ENCODE measurements around the gene RNF144B. TPM values are rescaled to one million over a fixed set of nuclear protein-coding genes. Genes with fewer than 3 reads are reported as not detected.

RNF144B gene
- total RNA-seq, 4 donors from 2014 or later: 5.6 to 18.4 (median 15.2) TPM

- no peak overlapping the region for H3K4me3 ChIP-seq
- no peaks in the 10 kb centered on the region for H3K27me3 ChIP-seq
- no peak for ATAC-seq
- H3K9me3 ChIP-seq: no peaks in the 10 kb centered on the region
- H3K27ac ChIP-seq: no peak overlapping the region
- 80% methylated on average over 1 to 2 of the region's 2 CpGs for WGBS, 2 donors (ENCODE audit: low coverage in 1 of 2)
- no peaks in the 10 kb centered on the region for H3K36me3 ChIP-seq
- no peaks in the 10 kb centered on the region for H3K4me1 ChIP-seq
- TF ChIP-seq POLR2A (IDR thresholded peaks at IDR 0.05) (no peak), EP300 (IDR thresholded peaks at IDR 0.05) (no peak), POLR2AphosphoS5 (IDR thresholded peaks at IDR 0.05) (no peak), CTCF (IDR thresholded peaks at IDR 0.05) (no peak)
These were observed 126.2 kb downstream of the RNF144B start for GRCh38 chr6:18513253-18513798.

DNA sequence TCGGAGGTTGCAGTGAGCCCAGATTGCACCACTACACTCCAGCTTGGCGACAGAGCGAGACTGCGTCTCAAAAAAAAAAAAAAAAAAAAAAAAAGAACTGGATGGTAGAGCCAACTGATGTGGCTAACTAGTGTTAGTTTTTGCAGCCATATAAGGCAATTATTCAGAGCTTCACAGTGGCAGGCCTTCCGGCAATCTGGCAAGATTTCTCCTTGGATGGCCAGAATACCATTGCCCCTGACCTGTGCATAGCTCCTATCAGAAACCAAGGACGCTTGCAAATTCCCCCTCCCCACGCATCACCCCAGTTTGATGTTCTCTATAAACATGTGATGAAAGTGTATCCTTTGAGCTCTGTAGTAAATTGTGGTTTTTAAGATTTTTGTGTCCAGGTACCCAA is 127.0 kb downstream of the RNF144B start:
- Histone ChIP-seq H3K4me1 (no peaks in the 10 kb centered on the region), H3K4me3 (no peak overlapping the region), H3K9me3 (no peaks in the 10 kb centered on the region), H3K27me3 (no peaks in the 10 kb centered on the region), H3K36me3 (no peaks in the 10 kb centered on the region), H3K27ac (no peak overlapping the region)
- 81 to 89% methylated on average over 3 to 7 of the region's 7 CpGs for WGBS, 2 donors (ENCODE audit: low coverage in 1 of 2)
- no peak for TF ChIP-seq POLR2A (IDR thresholded peaks at IDR 0.05)
- TF ChIP-seq POLR2AphosphoS5 (IDR thresholded peaks at IDR 0.05): no peak
- TF ChIP-seq EP300 (IDR thresholded peaks at IDR 0.05): no peak
- no peak for TF ChIP-seq CTCF (IDR thresholded peaks at IDR 0.05)
- no peak for ATAC-seq

DNA sequence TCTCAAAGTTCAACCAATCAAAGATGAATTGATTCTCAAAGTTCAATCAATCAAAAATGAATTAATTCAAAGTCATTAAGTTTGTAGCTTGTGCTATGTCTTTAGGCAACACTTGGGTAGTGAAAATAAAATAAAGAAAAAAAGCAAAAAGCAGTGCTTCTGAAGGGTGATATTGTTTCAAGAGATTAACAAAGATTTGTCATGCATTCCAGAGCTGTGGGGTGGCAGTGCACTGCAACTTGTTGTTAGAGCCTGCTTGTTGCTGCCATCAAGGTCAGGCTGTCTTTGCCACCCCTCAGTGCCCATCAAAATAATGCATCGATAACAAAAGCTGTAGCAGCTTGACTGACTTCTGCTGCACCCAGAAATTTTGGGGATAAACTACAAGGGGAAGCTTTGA is 128.6 kb downstream of the RNF144B start:
- Histone ChIP-seq H3K4me1 (no peaks in the 10 kb centered on the region), H3K36me3 (no peaks in the 10 kb centered on the region), H3K27ac (no peak overlapping the region), H3K4me3 (no peak overlapping the region), H3K9me3 (no peaks in the 10 kb centered on the region), H3K27me3 (no peaks in the 10 kb centered on the region)
- ATAC-seq: no peak
- 89% methylated on average over 1 of the region's 1 CpG; no CpG with 5 or more reads in 1 of the 2 donors for WGBS, 2 donors (ENCODE audit: low coverage in 1 of 2)
- TF ChIP-seq CTCF (IDR thresholded peaks at IDR 0.05) (no peak), EP300 (IDR thresholded peaks at IDR 0.05) (no peak), POLR2A (IDR thresholded peaks at IDR 0.05) (no peak), POLR2AphosphoS5 (IDR thresholded peaks at IDR 0.05) (no peak)

Other genes with a start within 250 kb of the RNF144B start
- 1 to 10 TPM; 5.7 to 8.9 (median 7.2) TPM for gene TPMT, start 232.3 kb upstream of the RNF144B start, total RNA-seq
- gene KDM1B, start 231.9 kb upstream of the RNF144B start, total RNA-seq: 10 to 100 TPM; 11.0 to 14.5 (median 12.7) TPM
- 100 to 1,000 TPM; 162 to 186 (median 177) TPM for gene DEK, start 122.8 kb upstream of the RNF144B start, total RNA-seq

Measured in gastroesophageal sphincter (tissue), 4 donors.